Liver (tissue), 9 donors: Measurements from ENCODE around the gene ATP10B. TPM values are rescaled to one million over a fixed set of nuclear protein-coding genes. Genes with fewer than 3 reads are reported as not detected.

Experiments used
- DNase-seq: peaks from one replicate; pipeline ENCODE4 v3.0.0-alpha.2; 2017; ENCODE audit warnings: low spot score
- H3K27ac ChIP-seq, 2 donors: one replicate each; pipeline ENCODE4 v1.7.0; 2013; ENCODE audit warnings: inconsistent platforms in 2 of 2, low read length in 2 of 2, control low read depth in 1 of 2, low read depth in 1 of 2, mild to moderate bottlenecking in 1 of 2
- H3K27me3 ChIP-seq, 4 donors: one replicate each; pipeline versions ENCODE4 v1.6.1 to v1.7.0; 2013; ENCODE audit warnings: low read length in 3 of 4, inconsistent platforms in 1 of 4, mild to moderate bottlenecking in 1 of 4, moderate library complexity in 1 of 4; ENCODE audit not compliant: control insufficient read depth in 4 of 4, insufficient read depth in 4 of 4
- H3K36me3 ChIP-seq, 4 donors: one replicate each; pipeline versions ENCODE4 v1.6.1 to v1.7.0; 2013; ENCODE audit warnings: low read length in 3 of 4, mild to moderate bottlenecking in 3 of 4, low read depth in 1 of 4, moderate library complexity in 1 of 4; ENCODE audit not compliant: control insufficient read depth in 4 of 4, insufficient read depth in 3 of 4
- H3K4me1 ChIP-seq, 4 donors: one replicate each; pipeline versions ENCODE4 v1.6.1 to v1.7.0; 2013; ENCODE audit warnings: low read length in 3 of 4, mild to moderate bottlenecking in 3 of 4, moderate library complexity in 1 of 4; ENCODE audit not compliant: control insufficient read depth in 4 of 4, insufficient read depth in 4 of 4
- H3K4me3 ChIP-seq, 3 donors: one replicate each; pipeline versions ENCODE4 v1.6.1 to v1.7.0; 2013; ENCODE audit warnings: low read length in 3 of 3, control low read depth in 1 of 3, low read depth in 1 of 3, mild to moderate bottlenecking in 1 of 3
- H3K9ac ChIP-seq, 2 donors: one replicate each; pipeline ENCODE4 v1.7.0; 2013; ENCODE audit warnings: low read length in 2 of 2, mild to moderate bottlenecking in 2 of 2, moderate library complexity in 2 of 2, control low read depth in 1 of 2, low read depth in 1 of 2
- H3K9me3 ChIP-seq, 4 donors: one replicate each; pipeline versions ENCODE4 v1.6.1 to v1.7.0; 2013; ENCODE audit warnings: low read length in 3 of 4; ENCODE audit not compliant: control insufficient read depth in 4 of 4
- EGR1 ChIP-seq, 2 donors: IDR thresholded peaks; 2 replicates each; pipeline ENCODE4 v1.6.1; 2016 to 2018; ENCODE audit warnings: antibody characterized with exemption in 2 of 2, low read depth in 2 of 2
- FOXA1 ChIP-seq: IDR thresholded peaks from 2 replicates; pipeline ENCODE4 v1.6.1; 2016; ENCODE audit warnings: antibody characterized with exemption
- FOXA2 ChIP-seq: IDR thresholded peaks from 2 replicates; pipeline ENCODE4 v1.6.1; 2016; ENCODE audit warnings: antibody characterized with exemption
- HNF4A ChIP-seq, 2 donors: conservative IDR thresholded peaks; 2 replicates each; pipeline ENCODE4 v1.6.1; 2016; ENCODE audit warnings: antibody characterized with exemption in 2 of 2, mild to moderate bottlenecking in 2 of 2
- HNF4G ChIP-seq: IDR thresholded peaks from 2 replicates; pipeline ENCODE4 v1.6.1; 2016; ENCODE audit warnings: antibody characterized with exemption
- JUND ChIP-seq, 2 donors: IDR thresholded peaks; 2 replicates each; pipeline ENCODE4 v1.6.1; 2016; ENCODE audit warnings: antibody characterized with exemption in 2 of 2
- RXRA ChIP-seq, 2 donors: IDR thresholded peaks; 2 replicates each; pipeline ENCODE4 v1.6.1; 2017 to 2018; ENCODE audit warnings: antibody characterized with exemption in 2 of 2, mild to moderate bottlenecking in 1 of 2
- YY1 ChIP-seq: IDR thresholded peaks from 2 replicates; pipeline ENCODE4 v1.6.1; 2016; ENCODE audit warnings: antibody characterized with exemption, mild to moderate bottlenecking
- WGBS: extraction: QIAGEN DNeasy Blood & Tissue Kit; methylation state at CpG from one replicate; pipeline ENCODE4 v1.1.7; 2013; 5-methylcytosine and 5-hydroxymethylcytosine counted together
- polyA plus RNA-seq, 2 donors: library from polyadenylated mRNA; stranded (reverse) in 1 of 2; unstranded in 1 of 2; fragments of 200-250 nt in 1 of 2; fragments of >200 nt in 1 of 2; fragmentation: Nextera tagmentation in 1 of 2; extraction: Ambion mirVana in 1 of 2; gene quantifications; one replicate each; pipeline versions ENCODE4 v1.2.1 to v1.2.3, GENCODE V29; 2013 to 2015
- total RNA-seq, 2 donors: library from RNA; depleted of rRNA; stranded (reverse); fragments of >200 nt; gene quantifications; one replicate each; pipeline ENCODE4 v1.2.3, GENCODE V29; 2014
- TF ChIP-seq, protein P1 (sequence below): fragments of 150-350 bp; IDR thresholded peaks from 2 replicates; pipeline ENCODE4 v1.5.1; 2017; ENCODE audit warnings: improper control_type of control experiment, low read depth, low read length; ENCODE audit not compliant: missing input control
- TF ChIP-seq, protein P2 (sequence below): IDR thresholded peaks from 2 replicates; pipeline ENCODE4 v1.6.1; 2016; ENCODE audit warnings: antibody characterized with exemption
- TF ChIP-seq, protein P3 (sequence below): IDR thresholded peaks from 2 replicates; pipeline ENCODE4 v1.6.1; 2016; ENCODE audit warnings: antibody characterized with exemption
- TF ChIP-seq, protein P4 (sequence below): IDR thresholded peaks from 2 replicates; pipeline ENCODE4 v1.6.1; 2016; ENCODE audit warnings: antibody characterized with exemption, mild to moderate bottlenecking
- donor health status: healthy.
- donor health status: healthy.
- donor health status: healthy.
- donor health status: healthy.
- donor health status: healthy.

The ATP10B gene
- total and polyA plus RNA-seq, 4 donors: 0.05 to 0.67 (median 0.05) TPM; not detected in 1

- WGBS: 81% methylated on average over 7 of the region's 7 CpGs
- no peak for DNase-seq
- H3K9me3 ChIP-seq: no peaks in the 10 kb centered on the region
- H3K4me1 ChIP-seq: no peaks in the 10 kb centered on the region
- H3K9ac ChIP-seq: no peak overlapping the region
- no peak overlapping the region for H3K4me3 ChIP-seq
- H3K36me3 ChIP-seq: no peaks in the 10 kb centered on the region
- no peak overlapping the region for H3K27ac ChIP-seq
- no peaks in the 10 kb centered on the region for H3K27me3 ChIP-seq
- TF ChIP-seq FOXA1: no peak
- no peak for TF ChIP-seq HNF4A (conservative IDR thresholded peaks at IDR 0.05)
- TF ChIP-seq YY1: no peak
- TF ChIP-seq, protein P1, sequence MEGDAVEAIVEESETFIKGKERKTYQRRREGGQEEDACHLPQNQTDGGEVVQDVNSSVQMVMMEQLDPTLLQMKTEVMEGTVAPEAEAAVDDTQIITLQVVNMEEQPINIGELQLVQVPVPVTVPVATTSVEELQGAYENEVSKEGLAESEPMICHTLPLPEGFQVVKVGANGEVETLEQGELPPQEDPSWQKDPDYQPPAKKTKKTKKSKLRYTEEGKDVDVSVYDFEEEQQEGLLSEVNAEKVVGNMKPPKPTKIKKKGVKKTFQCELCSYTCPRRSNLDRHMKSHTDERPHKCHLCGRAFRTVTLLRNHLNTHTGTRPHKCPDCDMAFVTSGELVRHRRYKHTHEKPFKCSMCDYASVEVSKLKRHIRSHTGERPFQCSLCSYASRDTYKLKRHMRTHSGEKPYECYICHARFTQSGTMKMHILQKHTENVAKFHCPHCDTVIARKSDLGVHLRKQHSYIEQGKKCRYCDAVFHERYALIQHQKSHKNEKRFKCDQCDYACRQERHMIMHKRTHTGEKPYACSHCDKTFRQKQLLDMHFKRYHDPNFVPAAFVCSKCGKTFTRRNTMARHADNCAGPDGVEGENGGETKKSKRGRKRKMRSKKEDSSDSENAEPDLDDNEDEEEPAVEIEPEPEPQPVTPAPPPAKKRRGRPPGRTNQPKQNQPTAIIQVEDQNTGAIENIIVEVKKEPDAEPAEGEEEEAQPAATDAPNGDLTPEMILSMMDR: no peak
- TF ChIP-seq, protein P2, sequence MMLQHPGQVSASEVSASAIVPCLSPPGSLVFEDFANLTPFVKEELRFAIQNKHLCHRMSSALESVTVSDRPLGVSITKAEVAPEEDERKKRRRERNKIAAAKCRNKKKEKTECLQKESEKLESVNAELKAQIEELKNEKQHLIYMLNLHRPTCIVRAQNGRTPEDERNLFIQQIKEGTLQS: no peak
Observed at GRCh38 chr5:160640406-160640805, 211.6 kb downstream of the ATP10B start.

DNA sequence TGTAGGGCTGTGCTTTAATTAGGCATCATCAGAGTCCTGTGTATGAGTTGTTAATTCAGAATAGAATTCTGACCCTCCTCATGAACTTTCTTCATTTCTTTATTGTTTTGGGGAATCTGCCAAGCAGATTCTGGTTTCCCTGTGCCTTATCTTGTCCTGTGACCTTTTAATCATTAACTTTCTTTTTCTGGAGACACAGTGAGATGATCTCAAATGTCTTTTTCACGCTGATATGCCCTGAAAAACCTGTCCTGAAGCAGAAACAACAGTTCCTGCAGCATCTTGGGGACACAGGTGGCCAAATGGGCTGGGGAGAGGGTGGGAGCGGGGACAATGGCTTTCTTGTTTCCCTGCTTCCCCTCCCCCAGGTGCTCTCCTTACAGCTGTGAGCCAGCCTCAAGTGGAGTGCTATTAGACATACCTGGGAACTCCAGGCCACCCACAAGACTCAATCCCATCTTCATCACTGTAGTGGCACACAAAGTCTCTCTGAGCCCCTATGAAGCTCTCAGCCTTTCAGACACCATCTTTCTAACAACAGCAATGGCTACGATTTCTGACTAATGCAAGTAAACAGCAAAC, 213.8 kb downstream of the ATP10B start:
- H3K27me3 ChIP-seq: no peaks in the 10 kb centered on the region
- no peak overlapping the region for H3K4me3 ChIP-seq
- WGBS: 55% methylated on average over 3 of the region's 3 CpGs
- H3K27ac ChIP-seq: no peak overlapping the region
- TF ChIP-seq EGR1 (IDR thresholded peaks at IDR 0.05; ENCODE audit: low read depth in 2 of 2) (no peak), JUND (IDR thresholded peaks at IDR 0.05) (no peak), RXRA (IDR thresholded peaks at IDR 0.05) (no peak), FOXA2 (no peak), HNF4G (no peak)
- TF ChIP-seq, protein P2: no peak
- TF ChIP-seq, protein P3, sequence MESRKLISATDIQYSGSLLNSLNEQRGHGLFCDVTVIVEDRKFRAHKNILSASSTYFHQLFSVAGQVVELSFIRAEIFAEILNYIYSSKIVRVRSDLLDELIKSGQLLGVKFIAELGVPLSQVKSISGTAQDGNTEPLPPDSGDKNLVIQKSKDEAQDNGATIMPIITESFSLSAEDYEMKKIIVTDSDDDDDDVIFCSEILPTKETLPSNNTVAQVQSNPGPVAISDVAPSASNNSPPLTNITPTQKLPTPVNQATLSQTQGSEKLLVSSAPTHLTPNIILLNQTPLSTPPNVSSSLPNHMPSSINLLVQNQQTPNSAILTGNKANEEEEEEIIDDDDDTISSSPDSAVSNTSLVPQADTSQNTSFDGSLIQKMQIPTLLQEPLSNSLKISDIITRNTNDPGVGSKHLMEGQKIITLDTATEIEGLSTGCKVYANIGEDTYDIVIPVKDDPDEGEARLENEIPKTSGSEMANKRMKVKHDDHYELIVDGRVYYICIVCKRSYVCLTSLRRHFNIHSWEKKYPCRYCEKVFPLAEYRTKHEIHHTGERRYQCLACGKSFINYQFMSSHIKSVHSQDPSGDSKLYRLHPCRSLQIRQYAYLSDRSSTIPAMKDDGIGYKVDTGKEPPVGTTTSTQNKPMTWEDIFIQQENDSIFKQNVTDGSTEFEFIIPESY: no peak
- TF ChIP-seq, protein P4, sequence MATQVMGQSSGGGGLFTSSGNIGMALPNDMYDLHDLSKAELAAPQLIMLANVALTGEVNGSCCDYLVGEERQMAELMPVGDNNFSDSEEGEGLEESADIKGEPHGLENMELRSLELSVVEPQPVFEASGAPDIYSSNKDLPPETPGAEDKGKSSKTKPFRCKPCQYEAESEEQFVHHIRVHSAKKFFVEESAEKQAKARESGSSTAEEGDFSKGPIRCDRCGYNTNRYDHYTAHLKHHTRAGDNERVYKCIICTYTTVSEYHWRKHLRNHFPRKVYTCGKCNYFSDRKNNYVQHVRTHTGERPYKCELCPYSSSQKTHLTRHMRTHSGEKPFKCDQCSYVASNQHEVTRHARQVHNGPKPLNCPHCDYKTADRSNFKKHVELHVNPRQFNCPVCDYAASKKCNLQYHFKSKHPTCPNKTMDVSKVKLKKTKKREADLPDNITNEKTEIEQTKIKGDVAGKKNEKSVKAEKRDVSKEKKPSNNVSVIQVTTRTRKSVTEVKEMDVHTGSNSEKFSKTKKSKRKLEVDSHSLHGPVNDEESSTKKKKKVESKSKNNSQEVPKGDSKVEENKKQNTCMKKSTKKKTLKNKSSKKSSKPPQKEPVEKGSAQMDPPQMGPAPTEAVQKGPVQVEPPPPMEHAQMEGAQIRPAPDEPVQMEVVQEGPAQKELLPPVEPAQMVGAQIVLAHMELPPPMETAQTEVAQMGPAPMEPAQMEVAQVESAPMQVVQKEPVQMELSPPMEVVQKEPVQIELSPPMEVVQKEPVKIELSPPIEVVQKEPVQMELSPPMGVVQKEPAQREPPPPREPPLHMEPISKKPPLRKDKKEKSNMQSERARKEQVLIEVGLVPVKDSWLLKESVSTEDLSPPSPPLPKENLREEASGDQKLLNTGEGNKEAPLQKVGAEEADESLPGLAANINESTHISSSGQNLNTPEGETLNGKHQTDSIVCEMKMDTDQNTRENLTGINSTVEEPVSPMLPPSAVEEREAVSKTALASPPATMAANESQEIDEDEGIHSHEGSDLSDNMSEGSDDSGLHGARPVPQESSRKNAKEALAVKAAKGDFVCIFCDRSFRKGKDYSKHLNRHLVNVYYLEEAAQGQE: no peak
- DNase-seq: no peak
- H3K36me3 ChIP-seq: no peaks in the 10 kb centered on the region
- no peak overlapping the region for H3K9ac ChIP-seq
- H3K9me3 ChIP-seq: no peaks in the 10 kb centered on the region
- no peaks in the 10 kb centered on the region for H3K4me1 ChIP-seq
